BLaER1 treated with 17β-estradiol and CSF1 and Interleukin-3, amounts not matched to agents 10 nM and 100 nM (cell line): Measurements from ENCODE around the gene TNFSF10.

Experiments used
- H3K27ac ChIP-seq, 11 experiments: shearing (Covaris generic); formaldehyde crosslinking; 2 replicates each; pipeline ENCODE4 v1.8.1; 2022
- H3K27me3 ChIP-seq, 11 experiments: shearing (Covaris generic); formaldehyde crosslinking; 2 replicates each; pipeline ENCODE4 v1.8.1; 2022
- H3K36me3 ChIP-seq, 11 experiments: shearing (Covaris generic); formaldehyde crosslinking; 2 replicates each; pipeline ENCODE4 v1.8.1; 2022
- H3K4me1 ChIP-seq, 10 experiments: shearing (Covaris generic); formaldehyde crosslinking; 2 replicates each; pipeline ENCODE4 v1.8.1; 2022
- H3K4me2 ChIP-seq, 11 experiments: shearing (Covaris generic); formaldehyde crosslinking; 2 replicates each; pipeline ENCODE4 v1.8.1; 2022
- H3K4me3 ChIP-seq, 10 experiments: shearing (Covaris generic); formaldehyde crosslinking; 2 replicates each; pipeline ENCODE4 v1.8.1; 2022
- H3K9ac ChIP-seq, 11 experiments: shearing (Covaris generic); formaldehyde crosslinking; 2 replicates each; pipeline ENCODE4 v1.8.1; 2022
- H3K9me3 ChIP-seq, 11 experiments: shearing (Covaris generic); formaldehyde crosslinking; replicated peaks in 1 of 11; 2 replicates each; pipeline ENCODE4 v1.8.1; 2022
- H4K20me1 ChIP-seq, 11 experiments: shearing (Covaris generic); formaldehyde crosslinking; 2 replicates each; pipeline ENCODE4 v1.8.1; 2022
- Cebpa-rat ChIP-seq, 11 experiments: shearing (Covaris generic); IDR thresholded peaks; 2 replicates each; pipeline ENCODE4 v1.8.1; 2022

The TNFSF10 gene

GRCh38 chr3:172550347-172550943 lies 27.2 kb upstream of the TNFSF10 start:
- no peaks in the 10 kb centered on the region; a peak in 1 of 22 replicates for H3K36me3 ChIP-seq

GRCh38 chr3:172549144-172549543 lies 25.9 kb upstream of the TNFSF10 start:
- Histone ChIP-seq H3K9ac (no peak overlapping the region), H3K4me3 (no peak overlapping the region), H3K27me3 (no peaks in the 10 kb centered on the region), H3K4me2 (peak overlapping the region in 3 of 11 experiments; percentile 76 to 86 (median 85); a peak in 6 of 22 replicates), H3K9me3 (peaks cover 0 to 23% (median 15%) of the 10 kb centered on the region in 11 experiments; a peak in 12 of 22 replicates), H4K20me1 (no peaks in the 10 kb centered on the region), H3K27ac (peak overlapping the region in 6 of 11 experiments; percentile 24 to 87 (median 76); a peak in 8 of 22 replicates), H3K4me1 (peaks cover 11 to 84% (median 51%) of the 10 kb centered on the region in 10 experiments), H3K36me3 (no peaks in the 10 kb centered on the region; a peak in 1 of 22 replicates)
- no peak for TF ChIP-seq Cebpa-rat (IDR thresholded peaks at IDR 0.05)

More at GRCh38 chr3:172550347-172550943, 27.2 kb upstream of the TNFSF10 start:
- Histone ChIP-seq H3K4me3 (no peak overlapping the region), H4K20me1 (no peaks in the 10 kb centered on the region), H3K27me3 (no peaks in the 10 kb centered on the region), H3K9me3 (peaks cover 0 to 23% (median 15%) of the 10 kb centered on the region in 11 experiments; a peak in 12 of 22 replicates), H3K4me1 (peaks cover 11 to 75% (median 46%) of the 10 kb centered on the region in 10 experiments), H3K4me2 (peak overlapping the region in 7 of 11 experiments; percentile 27 to 86 (median 55); a peak in 13 of 22 replicates), H3K27ac (peak overlapping the region in 8 of 11 experiments; percentile 23 to 87 (median 54); a peak in 13 of 22 replicates), H3K9ac (peak overlapping the region in 1 of 11 experiments; percentile 5; a peak in 1 of 22 replicates)
- no peak for TF ChIP-seq Cebpa-rat (IDR thresholded peaks at IDR 0.05)

GRCh38 chr3:172546628-172547214 lies 23.5 kb upstream of the TNFSF10 start:
- H3K27ac ChIP-seq, result peak overlapping the region; percentile 55 to 89 (median 80); a peak in 20 of 22 replicates
- no peaks in the 10 kb centered on the region for H4K20me1 ChIP-seq
- H3K4me1 ChIP-seq, result peaks cover 11 to 87% (median 53%) of the 10 kb centered on the region in 10 experiments
- no peaks in the 10 kb centered on the region for H3K27me3 ChIP-seq
- peak overlapping the region in 1 of 10 experiments; percentile 21; a peak in 1 of 20 replicates for H3K4me3 ChIP-seq
- no peaks in the 10 kb centered on the region; a peak in 1 of 22 replicates for H3K36me3 ChIP-seq
- peak overlapping the region; percentile 51 to 86 (median 76) for H3K4me2 ChIP-seq
- no peak for TF ChIP-seq Cebpa-rat (IDR thresholded peaks at IDR 0.05)
- H3K9me3 ChIP-seq, result peaks cover 0 to 23% (median 15%) of the 10 kb centered on the region in 11 experiments; a peak in 12 of 22 replicates
- H3K9ac ChIP-seq, result peak overlapping the region in 9 of 11 experiments; percentile 12 to 70 (median 58); a peak in 15 of 22 replicates

- peak overlapping the region in 10 of 11 experiments; percentile 53 to 89 (median 80); a peak in 19 of 22 replicates for H3K27ac ChIP-seq
- no peaks in the 10 kb centered on the region for H3K27me3 ChIP-seq
- H3K4me3 ChIP-seq, result no peak overlapping the region
- no peaks in the 10 kb centered on the region for H4K20me1 ChIP-seq
- H3K4me1 ChIP-seq, result peaks cover 11 to 87% (median 54%) of the 10 kb centered on the region in 10 experiments
- H3K9ac ChIP-seq, result peak overlapping the region in 7 of 11 experiments; percentile 12 to 70 (median 60); a peak in 13 of 22 replicates
- H3K4me2 ChIP-seq, result peak overlapping the region in 10 of 11 experiments; percentile 51 to 86 (median 76); a peak in 19 of 22 replicates
- H3K9me3 ChIP-seq, result peaks cover 0 to 23% (median 15%) of the 10 kb centered on the region in 11 experiments; a peak in 12 of 22 replicates
- no peak for TF ChIP-seq Cebpa-rat (IDR thresholded peaks at IDR 0.05)
- no peaks in the 10 kb centered on the region; a peak in 1 of 22 replicates for H3K36me3 ChIP-seq
Observed at GRCh38 chr3:172546105-172546504, 22.9 kb upstream of the TNFSF10 start.

GRCh38 chr3:172544404-172544803 lies 21.2 kb upstream of the TNFSF10 start:
- Histone ChIP-seq H3K4me3 (no peak overlapping the region), H3K4me2 (peak overlapping the region in 3 of 11 experiments; percentile 30 to 37 (median 35); a peak in 4 of 22 replicates), H3K9ac (no peak overlapping the region), H3K9me3 (peaks cover 0 to 18% (median 12%) of the 10 kb centered on the region in 11 experiments; a peak in 12 of 22 replicates), H3K4me1 (peaks cover 11 to 84% (median 45%) of the 10 kb centered on the region in 10 experiments), H3K27ac (peak overlapping the region in 3 of 11 experiments; percentile 22 to 41 (median 34); a peak in 2 of 22 replicates), H4K20me1 (no peaks in the 10 kb centered on the region), H3K27me3 (no peaks in the 10 kb centered on the region), H3K36me3 (no peaks in the 10 kb centered on the region; a peak in 1 of 22 replicates)
- TF ChIP-seq Cebpa-rat (IDR thresholded peaks at IDR 0.05), result no peak

- H3K9me3 ChIP-seq, result peaks cover 0 to 13% (median 7%) of the 10 kb centered on the region in 11 experiments; a peak in 11 of 22 replicates
- no peak for TF ChIP-seq Cebpa-rat (IDR thresholded peaks at IDR 0.05)
- no peak overlapping the region for H3K9ac ChIP-seq
- H3K27me3 ChIP-seq, result no peaks in the 10 kb centered on the region
- no peaks in the 10 kb centered on the region for H4K20me1 ChIP-seq
- no peak overlapping the region for H3K4me3 ChIP-seq
- H3K4me2 ChIP-seq, result peak overlapping the region in 3 of 11 experiments; percentile 30 to 37 (median 35); a peak in 3 of 22 replicates
- no peak overlapping the region for H3K27ac ChIP-seq
- H3K4me1 ChIP-seq, result peaks cover 11 to 84% (median 47%) of the 10 kb centered on the region in 10 experiments
- no peaks in the 10 kb centered on the region; a peak in 1 of 22 replicates for H3K36me3 ChIP-seq
Observed at GRCh38 chr3:172543884-172544283, 20.7 kb upstream of the TNFSF10 start.

- Histone ChIP-seq H3K36me3 (no peaks in the 10 kb centered on the region), H3K27ac (no peak overlapping the region), H3K4me3 (no peak overlapping the region), H3K4me1 (peaks cover 11 to 84% (median 49%) of the 10 kb centered on the region in 10 experiments), H3K27me3 (no peaks in the 10 kb centered on the region), H3K9ac (no peak overlapping the region), H3K9me3 (peaks cover 0 to 9% (median 3%) of the 10 kb centered on the region in 11 experiments; a peak in 9 of 22 replicates), H4K20me1 (no peaks in the 10 kb centered on the region), H3K4me2 (no peak overlapping the region)
- TF ChIP-seq Cebpa-rat (IDR thresholded peaks at IDR 0.05), result no peak
Observed at GRCh38 chr3:172543419-172543818, 20.2 kb upstream of the TNFSF10 start.

- no peak for TF ChIP-seq Cebpa-rat (IDR thresholded peaks at IDR 0.05)
- Histone ChIP-seq H3K9ac (no peak overlapping the region), H3K4me1 (peaks cover 11 to 84% (median 49%) of the 10 kb centered on the region in 10 experiments), H3K36me3 (no peaks in the 10 kb centered on the region), H3K4me2 (no peak overlapping the region), H3K4me3 (no peak overlapping the region), H3K9me3 (peaks cover 0 to 5% (median 0%) of the 10 kb centered on the region in 11 experiments; a peak in 4 of 22 replicates), H4K20me1 (no peaks in the 10 kb centered on the region), H3K27me3 (no peaks in the 10 kb centered on the region), H3K27ac (no peak overlapping the region)
Observed at GRCh38 chr3:172542999-172543398, 19.8 kb upstream of the TNFSF10 start.
